ENCODE data around the gene YOD1. TPM values are rescaled to one million over a fixed set of nuclear protein-coding genes. Genes with fewer than 3 reads are reported as not detected.

The YOD1 gene
- total RNA-seq, 1 donor from 2014 or later: 15.3 TPM

- H3K27me3 ChIP-seq (ENCODE audit: control insufficient read depth, insufficient read depth, low read length): no peaks in the 10 kb centered on the region
- DNase-seq (ENCODE audit: low read depth): peak; percentile 83
- peaks cover 9% of the 10 kb centered on the region for H3K36me3 ChIP-seq (ENCODE audit: control insufficient read depth, insufficient read depth, low read length)
- no peak for FAIRE-seq
- TF ChIP-seq, protein P1, sequence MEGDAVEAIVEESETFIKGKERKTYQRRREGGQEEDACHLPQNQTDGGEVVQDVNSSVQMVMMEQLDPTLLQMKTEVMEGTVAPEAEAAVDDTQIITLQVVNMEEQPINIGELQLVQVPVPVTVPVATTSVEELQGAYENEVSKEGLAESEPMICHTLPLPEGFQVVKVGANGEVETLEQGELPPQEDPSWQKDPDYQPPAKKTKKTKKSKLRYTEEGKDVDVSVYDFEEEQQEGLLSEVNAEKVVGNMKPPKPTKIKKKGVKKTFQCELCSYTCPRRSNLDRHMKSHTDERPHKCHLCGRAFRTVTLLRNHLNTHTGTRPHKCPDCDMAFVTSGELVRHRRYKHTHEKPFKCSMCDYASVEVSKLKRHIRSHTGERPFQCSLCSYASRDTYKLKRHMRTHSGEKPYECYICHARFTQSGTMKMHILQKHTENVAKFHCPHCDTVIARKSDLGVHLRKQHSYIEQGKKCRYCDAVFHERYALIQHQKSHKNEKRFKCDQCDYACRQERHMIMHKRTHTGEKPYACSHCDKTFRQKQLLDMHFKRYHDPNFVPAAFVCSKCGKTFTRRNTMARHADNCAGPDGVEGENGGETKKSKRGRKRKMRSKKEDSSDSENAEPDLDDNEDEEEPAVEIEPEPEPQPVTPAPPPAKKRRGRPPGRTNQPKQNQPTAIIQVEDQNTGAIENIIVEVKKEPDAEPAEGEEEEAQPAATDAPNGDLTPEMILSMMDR (IDR thresholded peaks at IDR 0.05; ENCODE audit: insufficient read depth, low read length, severe bottlenecking): no peak
- peak overlapping the region; percentile 82 for H3K4me3 ChIP-seq (ENCODE audit: low read depth, low read length)
Measured at GRCh38 chr1:207050480-207051190, 373 bp downstream of the YOD1 start.

DNA sequence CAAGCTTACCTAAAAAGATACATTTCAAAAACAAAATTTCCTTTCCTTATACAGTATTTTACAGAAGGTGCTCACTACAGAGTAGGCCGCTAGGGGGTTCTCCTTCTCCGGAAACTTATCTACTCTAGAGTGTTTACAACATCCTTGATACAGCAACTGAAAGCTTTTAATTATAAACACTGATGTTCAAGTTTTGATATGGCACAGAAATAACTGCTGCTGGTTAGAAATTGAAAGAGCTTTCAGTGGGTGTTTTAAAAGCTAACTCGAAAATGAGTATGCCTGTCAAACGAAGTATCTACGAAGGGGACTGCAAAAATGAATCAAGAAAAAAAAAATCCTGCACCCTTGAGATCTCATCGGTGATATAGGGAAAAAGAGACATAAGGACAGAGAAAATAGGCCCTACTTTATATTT lies 1.0 kb downstream of the YOD1 start:
- DNase-seq (ENCODE audit: low read depth): peak; percentile 67
- FAIRE-seq: no peak
- TF ChIP-seq, protein P1 (IDR thresholded peaks at IDR 0.05; ENCODE audit: insufficient read depth, low read length, severe bottlenecking): peak; percentile 53
- Histone ChIP-seq H3K36me3 (ENCODE audit: control insufficient read depth, insufficient read depth, low read length) (peaks cover 9% of the 10 kb centered on the region), H3K27me3 (ENCODE audit: control insufficient read depth, insufficient read depth, low read length) (no peaks in the 10 kb centered on the region), H3K4me3 (ENCODE audit: low read depth, low read length) (peak overlapping the region; percentile 82)

DNA sequence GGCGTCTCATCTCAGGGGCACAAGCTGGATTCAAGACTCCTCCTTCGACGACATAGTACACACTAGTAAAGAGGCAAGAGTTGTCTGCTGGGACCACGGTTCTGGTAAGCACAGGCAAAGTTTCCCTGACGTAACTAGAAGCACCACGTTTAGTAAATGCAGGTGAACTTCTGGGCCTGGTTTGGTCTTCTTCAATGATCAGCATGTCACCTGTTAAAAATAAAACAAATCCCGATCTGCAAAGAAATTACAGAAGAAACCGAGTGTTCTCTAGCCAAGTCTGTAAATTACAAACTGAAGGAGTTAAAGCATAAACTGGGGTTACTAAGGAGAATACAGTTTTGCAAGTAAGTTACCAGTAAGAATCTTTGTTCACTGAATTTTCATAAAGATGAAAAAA lies 1.5 kb downstream of the YOD1 start:
- TF ChIP-seq, protein P1 (IDR thresholded peaks at IDR 0.05; ENCODE audit: insufficient read depth, low read length, severe bottlenecking): no peak
- H3K36me3 ChIP-seq (ENCODE audit: control insufficient read depth, insufficient read depth, low read length): peaks cover 9% of the 10 kb centered on the region
- no peak for DNase-seq (ENCODE audit: low read depth)
- FAIRE-seq: no peak
- H3K27me3 ChIP-seq (ENCODE audit: control insufficient read depth, insufficient read depth, low read length): no peaks in the 10 kb centered on the region
- H3K4me3 ChIP-seq (ENCODE audit: low read depth, low read length): no peak overlapping the region

DNA sequence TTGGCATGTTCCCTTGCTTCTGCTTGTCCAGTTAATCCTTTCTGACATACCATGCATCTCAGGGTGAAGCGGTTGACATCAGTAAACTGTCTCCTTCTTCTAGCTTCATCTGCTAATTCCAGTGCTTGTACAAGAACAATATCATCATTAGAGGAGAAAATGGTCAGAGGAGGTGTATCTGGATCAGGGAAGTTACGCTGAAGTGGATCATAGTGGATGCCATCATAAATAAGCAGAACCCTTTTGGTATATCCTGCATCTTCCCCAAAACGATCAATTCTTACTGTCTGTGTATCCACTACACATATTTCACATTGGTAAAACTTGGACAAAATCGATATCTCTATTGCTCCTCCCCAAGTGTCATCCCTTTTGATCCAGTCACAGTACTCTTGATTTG lies 2.0 kb downstream of the YOD1 start:
- FAIRE-seq (no peak), DNase-seq (ENCODE audit: low read depth) (no peak)
- TF ChIP-seq, protein P1 (IDR thresholded peaks at IDR 0.05; ENCODE audit: insufficient read depth, low read length, severe bottlenecking): no peak
- no peaks in the 10 kb centered on the region for H3K27me3 ChIP-seq (ENCODE audit: control insufficient read depth, insufficient read depth, low read length)
- H3K36me3 ChIP-seq (ENCODE audit: control insufficient read depth, insufficient read depth, low read length): peaks cover 9% of the 10 kb centered on the region
- no peak overlapping the region for H3K4me3 ChIP-seq (ENCODE audit: low read depth, low read length)

DNA sequence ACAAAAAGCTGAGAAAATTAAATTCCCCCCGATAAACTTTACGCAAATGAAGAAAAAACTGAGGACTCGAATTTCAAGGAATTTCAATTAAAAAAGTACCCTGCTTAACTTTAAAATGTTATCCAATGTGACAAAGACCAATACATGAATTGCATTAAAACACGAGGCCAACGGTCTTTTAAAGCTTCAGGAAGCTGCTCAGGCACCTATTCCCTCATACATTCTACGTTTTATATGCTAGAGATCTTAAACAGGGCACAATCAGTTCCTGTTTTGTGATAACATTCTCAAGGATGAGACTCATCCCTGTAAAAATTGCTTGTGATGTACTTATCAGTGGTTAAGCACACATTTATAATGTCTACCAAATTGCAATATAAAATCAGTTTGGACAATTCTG lies 3.0 kb downstream of the YOD1 start:
- H3K4me3 ChIP-seq (ENCODE audit: low read depth, low read length): no peak overlapping the region
- DNase-seq (ENCODE audit: low read depth) (no peak), FAIRE-seq (no peak)
- no peaks in the 10 kb centered on the region for H3K27me3 ChIP-seq (ENCODE audit: control insufficient read depth, insufficient read depth, low read length)
- TF ChIP-seq, protein P1 (IDR thresholded peaks at IDR 0.05; ENCODE audit: insufficient read depth, low read length, severe bottlenecking): no peak
- H3K36me3 ChIP-seq (ENCODE audit: control insufficient read depth, insufficient read depth, low read length): peaks cover 9% of the 10 kb centered on the region

- TF ChIP-seq, protein P1 (IDR thresholded peaks at IDR 0.05; ENCODE audit: insufficient read depth, low read length, severe bottlenecking): no peak
- Histone ChIP-seq H3K27me3 (ENCODE audit: control insufficient read depth, insufficient read depth, low read length) (no peaks in the 10 kb centered on the region), H3K36me3 (ENCODE audit: control insufficient read depth, insufficient read depth, low read length) (peaks cover 9% of the 10 kb centered on the region), H3K4me3 (ENCODE audit: low read depth, low read length) (no peak overlapping the region)
- FAIRE-seq (no peak), DNase-seq (ENCODE audit: low read depth) (no peak)
Measured at GRCh38 chr1:207047505-207047904, 3.5 kb downstream of the YOD1 start.
